ENCODE results near the gene SLC35G6. TPM values are rescaled to one million over a fixed set of nuclear protein-coding genes. Genes with fewer than 3 reads are reported as not detected.
"Not testable (repeated sequence)": the region's sequence is repeated elsewhere in the genome, so short reads cannot be mapped to it uniquely, and the experiment has no call there.

SLC35G6 gene
- total RNA-seq: not detected
- total RNA-seq (2013): not detected

GRCh38 chr17:7481275-7481674, at the start of gene SLC35G6:
Gene SLC35G6, plus strand, starts transcription at chr17:7481446. Its CDS starts 71 bp downstream, at chr17:7481517.
- not testable (repeated sequence) for DNase-seq, ATAC-seq

GRCh38 chr17:7432296-7432695, 49.0 kb upstream of the SLC35G6 start:
- Mint-ChIP-seq H3K36me3 (no peaks in the 10 kb centered on the region), H3K27ac (no peak overlapping the region), H3K4me1 (peaks cover 12 to 20% of the 10 kb centered on the region in 2 donors), H3K9me3 (no peaks in the 10 kb centered on the region), H3K4me3 (no peak overlapping the region), H3K27me3 (ENCODE audit: low read depth in 2 of 2) (no peaks in the 10 kb centered on the region)
- H3K4me3 ChIP-seq (ENCODE audit: low read length): no peak overlapping the region
- ATAC-seq: no peak
- no peak for TF ChIP-seq CTCF (IDR thresholded peaks at IDR 0.05)
- no peaks in the 10 kb centered on the region for H3K9me3 ChIP-seq (ENCODE audit: control insufficient read depth, insufficient read depth, low read length)
- 96% methylated on average over 11 of the region's 11 CpGs for WGBS (ENCODE audit: insufficient coverage)
- H3K36me3 ChIP-seq (ENCODE audit: control insufficient read depth, insufficient read depth, low read length): no peaks in the 10 kb centered on the region
- no peaks in the 10 kb centered on the region for H3K27me3 ChIP-seq (ENCODE audit: control insufficient read depth, insufficient read depth, low read length)
- H3K4me1 ChIP-seq (ENCODE audit: control insufficient read depth, insufficient read depth, low read length): peaks cover 23% of the 10 kb centered on the region
- intact Hi-C loops (cut with micrococcal nuclease): no loop called here
- H3K27ac ChIP-seq (ENCODE audit: low read length): no peak overlapping the region
- DNase-seq: no peak

More at GRCh38 chr17:7481275-7481674, at the start of gene SLC35G6:
- intact Hi-C loops (cut with micrococcal nuclease): loop anchor here (5.0 kb wide), 2 partner anchors 229 to 361 kb away; partner anchors contain the start of genes CTDNEP1 and ELP5
- not testable (repeated sequence) for H3K9me3 Mint-ChIP-seq; H3K27me3 ChIP-seq (ENCODE audit: control insufficient read depth, insufficient read depth, low read length); H3K4me3 ChIP-seq (ENCODE audit: low read length); H3K36me3 ChIP-seq (ENCODE audit: control insufficient read depth, insufficient read depth, low read length); H3K36me3 Mint-ChIP-seq; H3K27me3 Mint-ChIP-seq (ENCODE audit: low read depth in 2 of 2); H3K9me3 ChIP-seq (ENCODE audit: control insufficient read depth, insufficient read depth, low read length)
- peak within 1 kb of the TSS; percentile 87 for H3K4me3 Mint-ChIP-seq
- peak within 1 kb of the TSS; percentile 87 for H3K27ac ChIP-seq (ENCODE audit: low read length)
- peaks cover 75 to 88% of the 10 kb centered on the region in 2 donors for H3K4me1 Mint-ChIP-seq
- H3K27ac Mint-ChIP-seq: peak within 1 kb of the TSS; percentile 100
- 92% methylated on average over 2 of the region's 4 CpGs for WGBS (ENCODE audit: insufficient coverage)
- peaks cover 64% of the 10 kb centered on the region for H3K4me1 ChIP-seq (ENCODE audit: control insufficient read depth, insufficient read depth, low read length)

- ATAC-seq (peak; percentile 25 to 41 (median 27)), DNase-seq (peak; percentile 50 to 79)
- H3K27ac Mint-ChIP-seq: peak overlapping the region; percentile 93 to 95
- Histone ChIP-seq H3K9me3 (ENCODE audit: control insufficient read depth, insufficient read depth, low read length) (no peaks in the 10 kb centered on the region), H3K27me3 (ENCODE audit: control insufficient read depth, insufficient read depth, low read length) (peaks cover 26% of the 10 kb centered on the region), H3K27ac (ENCODE audit: low read length) (peak overlapping the region; percentile 73), H3K36me3 (ENCODE audit: control insufficient read depth, insufficient read depth, low read length) (no peaks in the 10 kb centered on the region), H3K4me1 (ENCODE audit: control insufficient read depth, insufficient read depth, low read length) (peaks cover 57% of the 10 kb centered on the region), H3K4me3 (ENCODE audit: low read length) (peak overlapping the region; percentile 50)
- H3K36me3 Mint-ChIP-seq: no peaks in the 10 kb centered on the region
- H3K9me3 Mint-ChIP-seq: no peaks in the 10 kb centered on the region
- WGBS (ENCODE audit: insufficient coverage): 12% methylated on average over 49 of the region's 49 CpGs
- peaks cover 29 to 49% of the 10 kb centered on the region in 2 donors for H3K4me1 Mint-ChIP-seq
- peaks cover 10 to 24% of the 10 kb centered on the region in 2 donors for H3K27me3 Mint-ChIP-seq (ENCODE audit: low read depth in 2 of 2)
- H3K4me3 Mint-ChIP-seq: peak overlapping the region; percentile 91
- intact Hi-C loops (cut with micrococcal nuclease): loop anchor here (1.0 to 5.0 kb wide), 8 partner anchors 19 to 251 kb away; partner anchors contain the start of genes KCTD11, POLR2A, SENP3 and TMEM256
- TF ChIP-seq CTCF (IDR thresholded peaks at IDR 0.05): peak; percentile 30
Measured at GRCh38 chr17:7435676-7436555, 45.3 kb upstream of the SLC35G6 start.
